Kidney (tissue), 2 donors: ENCODE measurements around the gene TYW1B. TPM values are rescaled to one million over a fixed set of nuclear protein-coding genes. Genes with fewer than 3 reads are reported as not detected.

Source experiments
- microRNA-seq: library from miRNA; unstranded; fragments of <30 nt; microRNA quantifications from one replicate; pipeline ENCODE4 v1.2.0, GENCODE V29; 2020
- polyA plus RNA-seq: library from polyadenylated mRNA; stranded (reverse); fragments of 350-450 nt; fragmentation: Illumina TruSeq; extraction: RNeasy Lipid Tissue Mini Kit (QIAGEN cat#74804); gene quantifications from one replicate; pipeline ENCODE4 v1.2.3, GENCODE V29; 2014; ENCODE audit warnings: low read depth, low replicate concordance; ENCODE audit not compliant: insufficient read depth
- total RNA-seq: library from RNA; stranded (reverse); fragmentation: NEBNext Ultra II Directional; extraction: Animal tissue kit (Norgen Biotek cat#: 25700); gene quantifications from one replicate; pipeline ENCODE4 v1.2.1, GENCODE V29; 2021
- donor health status: DM: yes; HTN: yes; CAD: no.

Gene TYW1B
- total and polyA plus RNA-seq, 2 donors from 2014 or later: 2.9 to 3.2 TPM

Small RNA genes lying within 50 kb of the gene (microRNA-seq; reads per million reads assigned to microRNA genes)
- not detected for gene MIR4650-2

Other genes starting within 250 kb of the TYW1B start
- gene POM121, start 96.9 kb upstream of the TYW1B start, total RNA-seq: 31.4 TPM
- 9.6 TPM for gene POM121, start 96.9 kb upstream of the TYW1B start, polyA plus RNA-seq
- gene TRIM74, start 141.3 kb upstream of the TYW1B start, total RNA-seq: 1.3 TPM
- gene TRIM74, start 141.3 kb upstream of the TYW1B start, polyA plus RNA-seq: not detected
- gene SPDYE8, start 201.6 kb upstream of the TYW1B start, total RNA-seq: not detected
- not detected for gene SPDYE8, start 201.6 kb upstream of the TYW1B start, polyA plus RNA-seq
- gene SPDYE11, start 229.7 kb upstream of the TYW1B start, total RNA-seq: not detected
- gene SPDYE11, start 229.7 kb upstream of the TYW1B start, polyA plus RNA-seq: not detected